Stomach (tissue), 4 donors: ENCODE data around the gene AGPAT4.

Experiments
- CTCF ChIP-seq, 7 experiments: fragments of 450-650 bp in 4 of 7; fragments of 200-600 bp in 3 of 7; sonication (generic) in 3 of 7; IDR thresholded peaks; one replicate each; pipeline ENCODE4 v1.5.1; 2016 to 2019; ENCODE audit warnings: antibody characterized with exemption in 7 of 7, control low read depth in 2 of 7, mild to moderate bottlenecking in 1 of 7
- EP300 ChIP-seq: sonication (generic); formaldehyde crosslinking; IDR thresholded peaks from one replicate; pipeline ENCODE4 v1.6.1; 2017; ENCODE audit warnings: antibody characterized with exemption
- POLR2AphosphoS5 ChIP-seq, 3 donors: sonication (generic); formaldehyde crosslinking; IDR thresholded peaks; one replicate each; pipeline ENCODE4 v1.6.1; 2016; ENCODE audit warnings: antibody characterized with exemption in 3 of 3

DNA sequence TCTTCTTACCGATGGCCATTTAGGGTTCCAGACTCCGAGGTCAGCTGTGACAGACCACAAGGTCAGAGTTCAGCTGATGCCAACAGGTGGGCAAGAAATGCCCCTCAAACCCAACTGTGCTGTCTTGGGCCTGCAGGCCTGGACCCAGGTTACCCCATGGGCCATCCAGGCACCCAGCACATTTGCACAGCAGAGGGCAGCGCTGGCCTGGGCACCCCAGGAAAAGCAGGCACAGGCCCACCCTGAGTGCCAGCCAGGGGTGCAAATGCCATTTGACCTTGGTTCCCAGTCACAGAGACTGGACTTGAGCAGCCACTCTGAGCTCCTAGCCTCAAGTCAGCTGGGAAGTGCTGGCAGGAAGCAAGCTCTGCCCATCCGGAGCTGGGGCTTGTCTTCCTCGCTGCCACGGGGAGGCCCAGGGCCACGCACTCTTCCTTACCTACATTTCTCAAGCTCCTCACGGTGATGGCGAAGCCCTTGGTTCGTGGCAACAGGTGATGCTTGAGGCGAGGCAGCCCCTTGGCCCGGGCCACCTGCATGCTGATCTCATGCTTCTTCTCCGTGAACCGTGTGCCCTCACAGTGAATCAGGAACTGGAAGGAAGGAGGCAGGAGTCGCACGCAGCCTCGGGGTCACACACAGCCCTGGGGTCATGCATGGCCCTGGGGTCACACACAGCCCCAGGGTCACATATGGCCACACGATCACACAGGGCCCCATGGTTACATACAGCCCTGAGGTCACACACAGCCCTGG is 120.8 kb downstream of the AGPAT4 start:
- TF ChIP-seq CTCF (IDR thresholded peaks at IDR 0.05) (peak in 2 of 7 experiments; percentile 23 to 29), EP300 (no peak), POLR2AphosphoS5 (IDR thresholded peaks at IDR 0.05) (no peak)
